GM19240 (cell line): ENCODE measurements around the gene MTHFD1L.
"Not testable (repeated sequence)": the region's sequence is repeated elsewhere in the genome, so short reads cannot be mapped to it uniquely, and the experiment has no call there.

Experiments
- DNase-seq: peaks from one replicate; pipeline ENCODE4 v3.0.0; 2011; ENCODE audit warnings: low spot score; ENCODE audit not compliant: insufficient read length

Gene MTHFD1L

DNA sequence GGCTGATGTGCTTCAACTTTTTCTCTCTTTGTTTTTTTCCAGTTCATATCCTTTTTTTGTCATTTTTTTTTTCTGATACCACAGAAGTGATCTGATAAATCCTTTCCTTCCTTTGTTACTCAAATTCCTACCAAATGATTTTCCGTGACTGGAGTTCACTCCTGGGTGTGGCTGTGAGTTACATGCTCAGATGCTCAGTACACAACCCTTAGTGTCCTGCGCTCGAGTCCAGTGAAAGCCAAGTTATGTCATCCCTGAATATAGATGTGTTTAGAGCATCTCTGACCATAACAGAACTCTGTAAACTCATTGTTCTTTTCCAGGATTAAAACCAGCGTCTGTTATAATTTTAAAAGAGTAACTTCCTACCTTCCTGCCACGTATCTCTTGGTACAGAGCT lies 227.1 kb downstream of the MTHFD1L start:
- no peak for DNase-seq

DNA sequence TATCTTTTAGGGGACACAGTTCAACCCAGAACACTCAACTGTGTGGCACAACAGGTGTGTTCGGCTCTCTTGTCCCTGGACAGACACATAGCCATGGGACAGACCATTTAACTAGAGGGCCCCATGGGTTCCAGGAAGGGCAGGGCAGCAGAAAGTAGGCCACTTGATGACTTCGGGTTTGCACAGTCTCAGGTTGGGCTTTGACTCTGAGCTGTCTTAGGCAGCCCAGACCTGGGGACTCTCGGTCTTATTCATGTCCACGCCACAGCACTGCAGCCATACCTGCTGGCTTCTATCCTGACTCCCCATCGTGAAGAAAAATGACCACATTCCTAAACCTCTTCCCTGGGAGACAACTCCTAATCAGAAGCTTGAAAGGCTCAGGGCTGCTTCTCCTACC lies 228.2 kb downstream of the MTHFD1L start:
- DNase-seq, result no peak

DNA sequence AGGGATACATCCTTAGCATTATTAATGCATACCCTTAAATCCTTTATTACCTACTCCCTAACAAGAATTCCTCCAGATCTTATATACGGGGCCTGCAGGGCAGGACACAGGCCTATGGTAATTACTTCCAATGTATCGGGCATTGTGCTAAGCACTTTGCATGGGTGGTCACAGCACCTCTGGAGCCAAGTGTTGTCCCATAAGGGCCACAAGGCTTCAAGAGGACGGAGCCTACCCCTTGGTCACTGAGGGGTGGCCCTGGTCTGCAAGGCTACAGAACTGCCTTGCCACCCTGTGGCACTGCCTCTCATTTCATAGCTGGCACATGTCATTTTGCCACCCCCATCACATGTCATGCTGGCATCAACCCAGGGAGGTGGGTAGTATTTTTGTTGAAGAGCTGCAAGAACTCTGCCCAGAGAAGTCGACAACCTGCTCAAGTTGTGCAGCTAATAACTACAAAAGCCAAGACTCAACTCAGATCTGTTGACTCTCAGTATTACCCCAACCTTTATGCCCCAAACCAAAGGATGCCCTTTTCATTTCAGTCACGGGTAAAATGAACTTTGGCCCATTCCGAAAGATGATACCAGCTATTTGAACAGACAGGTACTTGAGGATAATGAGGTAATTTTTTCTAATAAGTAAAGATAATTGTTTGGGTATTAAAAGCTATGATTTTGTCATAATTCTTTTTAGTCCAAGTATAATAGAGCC lies 230.2 kb downstream of the MTHFD1L start:
- no peak for DNase-seq

DNA sequence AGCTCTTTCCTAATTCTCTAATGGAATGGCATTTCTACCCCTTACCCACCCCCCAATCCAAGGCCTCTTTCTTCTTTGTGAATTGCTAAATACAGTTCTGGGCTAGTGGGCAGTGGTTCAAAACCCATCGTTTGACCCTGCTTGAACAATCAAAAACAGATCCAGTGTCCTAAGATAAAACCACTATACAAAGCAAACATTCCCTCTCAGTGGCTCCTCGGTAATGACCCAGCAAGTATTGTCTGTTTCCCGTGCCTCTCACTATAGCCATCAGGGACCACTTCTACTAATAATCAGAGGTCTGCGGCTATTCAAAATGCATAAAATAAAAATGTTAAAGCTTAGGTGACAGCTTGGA lies 230.7 kb downstream of the MTHFD1L start:
- DNase-seq, result no peak

DNA sequence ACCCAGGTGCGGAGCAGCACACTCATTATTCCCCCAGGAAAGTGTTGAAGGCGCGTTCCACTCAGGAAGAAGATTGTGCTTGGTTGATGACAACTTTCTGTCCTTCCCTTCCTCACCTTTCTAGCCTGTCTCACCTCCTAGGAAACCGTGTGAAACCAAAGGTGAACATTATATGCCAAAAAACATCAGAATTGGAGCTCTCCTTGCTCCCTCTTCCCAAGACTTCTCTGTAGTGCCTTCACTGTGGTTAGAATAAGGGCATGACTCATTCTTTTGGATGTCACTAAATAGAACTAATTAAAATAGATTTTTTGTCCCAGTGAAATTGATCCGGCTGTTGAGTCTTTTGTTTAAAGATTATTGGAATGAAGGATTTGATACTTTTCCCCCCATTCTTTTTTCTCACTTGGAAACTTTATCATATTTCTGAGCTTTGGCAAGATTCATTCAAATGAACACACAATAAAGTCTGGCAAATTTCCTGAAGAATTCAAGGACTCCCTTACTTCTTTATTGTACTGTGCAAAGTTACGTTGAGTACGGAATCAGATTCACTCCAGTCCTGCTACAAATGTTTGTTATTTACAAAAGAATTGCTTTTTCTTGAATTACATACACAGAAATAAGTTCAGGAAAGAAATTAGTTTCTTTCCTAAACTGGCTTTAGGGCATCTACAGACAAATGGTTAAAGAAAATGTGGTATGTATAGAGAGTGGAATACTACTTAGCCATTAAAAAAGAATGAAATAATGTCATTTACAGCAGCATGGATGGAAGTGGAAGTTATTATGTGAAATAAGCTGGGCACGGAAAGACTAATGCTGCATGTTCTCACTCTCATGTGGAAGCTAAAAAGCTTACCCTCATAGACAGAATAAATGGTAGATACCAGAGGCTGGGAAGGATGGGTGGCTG lies 231.4 kb downstream of the MTHFD1L start:
- no peak for DNase-seq

GRCh38 chr6:151098166-151098565 lies 232.7 kb downstream of the MTHFD1L start:
- DNase-seq, result no peak

DNA sequence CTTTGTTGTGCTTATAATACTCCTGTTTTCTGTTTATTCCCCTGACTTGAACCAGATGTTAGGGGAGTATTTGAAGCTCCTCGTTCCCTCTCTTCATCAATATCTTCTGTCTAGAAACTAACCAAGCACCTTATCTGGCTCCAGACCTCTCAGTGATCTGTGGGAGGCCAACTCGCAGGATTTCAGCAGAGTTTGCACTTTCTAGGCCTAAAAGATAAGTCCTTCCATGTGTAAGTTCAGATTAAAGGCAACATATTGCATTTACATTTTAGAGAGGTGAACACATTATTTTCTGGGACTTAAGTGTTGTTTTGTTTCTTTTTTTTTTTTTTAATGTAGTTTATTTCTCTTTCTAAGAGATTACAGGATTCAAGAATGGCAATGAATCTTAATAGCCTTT lies 234.8 kb downstream of the MTHFD1L start:
- DNase-seq, result no peak

DNA sequence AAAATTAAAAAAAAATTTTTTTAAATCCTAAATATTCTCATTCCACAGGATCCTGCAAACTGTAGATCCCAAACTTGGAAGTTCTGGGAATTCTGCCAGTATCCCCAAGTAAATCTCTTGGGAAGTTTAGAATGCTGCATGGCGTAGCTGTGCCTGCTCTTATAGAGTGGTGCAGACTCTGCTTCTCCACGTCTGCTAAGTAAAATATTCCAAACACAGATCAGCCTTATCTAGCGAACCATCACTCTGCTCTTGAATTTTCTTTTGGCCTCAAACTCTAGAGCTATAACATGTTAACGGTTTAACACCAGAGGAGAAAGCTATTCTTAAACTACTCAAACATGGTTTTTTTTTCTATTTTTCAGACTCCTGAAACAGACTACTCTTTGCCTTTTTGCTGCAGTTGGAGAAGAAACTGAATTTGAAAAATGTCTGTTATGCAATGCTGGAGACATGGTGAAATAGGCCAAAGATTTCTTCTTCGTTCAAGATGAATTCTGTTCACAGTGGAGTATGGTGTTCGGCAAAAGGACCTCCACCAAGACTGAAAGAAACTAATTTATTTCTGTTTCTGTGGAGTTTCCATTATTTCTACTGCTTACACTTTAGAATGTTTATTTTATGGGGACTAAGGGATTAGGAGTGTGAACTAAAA lies 235.8 kb downstream of the MTHFD1L start:
- DNase-seq, result no peak

DNA sequence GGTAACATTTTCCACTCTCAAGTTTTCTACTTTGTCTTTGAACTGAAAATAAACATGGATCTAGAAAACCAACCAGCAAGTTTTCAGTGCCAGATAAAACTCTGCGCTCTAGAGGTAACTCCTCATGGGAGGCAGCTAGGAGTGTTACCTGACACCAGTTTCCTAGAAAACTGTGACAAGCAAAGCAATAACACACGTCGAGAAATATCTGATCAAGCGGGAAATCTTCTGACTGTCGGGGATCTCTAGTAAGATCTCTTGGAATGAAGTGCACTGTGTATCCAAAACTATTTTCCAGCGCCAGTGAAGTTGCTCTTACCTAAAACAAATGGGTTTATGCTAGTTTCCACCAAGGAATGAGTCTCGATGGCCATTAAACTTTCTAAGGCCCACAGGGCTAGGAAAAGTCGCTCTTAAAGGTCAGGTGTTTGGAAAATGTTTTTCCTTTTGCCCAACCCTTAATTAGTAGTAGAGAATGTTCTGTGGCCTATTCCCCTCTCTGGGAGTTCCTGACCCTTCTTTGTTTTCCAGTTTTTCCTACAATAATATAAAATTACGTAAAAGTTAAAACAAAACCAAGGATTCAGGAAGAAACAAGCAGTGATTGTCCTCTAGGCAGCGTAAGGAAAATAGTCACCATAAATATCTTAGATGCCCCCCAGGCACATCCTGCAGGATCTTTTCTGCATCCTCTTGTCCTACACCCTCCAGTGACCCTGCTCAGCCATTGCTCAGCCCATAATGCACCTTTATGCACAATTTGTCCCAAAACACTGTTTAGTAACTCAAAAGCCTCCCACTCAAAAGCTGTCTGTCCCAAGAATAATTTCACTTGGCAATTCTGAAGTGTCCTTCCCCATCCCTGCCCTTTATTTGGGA lies 236.6 kb downstream of the MTHFD1L start:
- DNase-seq, result no peak

GRCh38 chr6:151103266-151103665 lies 237.8 kb downstream of the MTHFD1L start:
- no peak for DNase-seq

GRCh38 chr6:151107897-151108427 lies 242.5 kb downstream of the MTHFD1L start:
- DNase-seq, result no peak

DNA sequence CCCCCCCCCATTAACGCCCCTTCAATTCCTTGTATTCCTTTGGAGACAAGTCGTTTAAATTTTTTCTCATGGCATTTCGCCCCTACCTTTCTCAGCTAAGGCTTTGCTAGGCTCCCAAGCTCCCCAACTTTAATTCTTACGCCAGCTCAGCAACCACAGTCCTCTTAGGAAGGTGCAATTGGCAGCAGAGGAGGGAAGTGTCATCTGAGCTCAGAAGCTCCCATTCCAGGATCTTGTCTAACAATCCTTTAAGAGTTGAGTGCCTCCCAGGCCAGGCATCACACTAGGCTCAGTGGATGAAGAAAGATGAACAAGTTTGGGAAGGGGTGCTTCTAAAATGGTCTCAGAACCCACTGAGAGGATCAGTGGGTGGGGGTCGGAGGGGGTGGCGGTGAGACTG lies 243.0 kb downstream of the MTHFD1L start:
- DNase-seq, result no peak

GRCh38 chr6:151109361-151109760 lies 243.9 kb downstream of the MTHFD1L start:
- no peak for DNase-seq

DNA sequence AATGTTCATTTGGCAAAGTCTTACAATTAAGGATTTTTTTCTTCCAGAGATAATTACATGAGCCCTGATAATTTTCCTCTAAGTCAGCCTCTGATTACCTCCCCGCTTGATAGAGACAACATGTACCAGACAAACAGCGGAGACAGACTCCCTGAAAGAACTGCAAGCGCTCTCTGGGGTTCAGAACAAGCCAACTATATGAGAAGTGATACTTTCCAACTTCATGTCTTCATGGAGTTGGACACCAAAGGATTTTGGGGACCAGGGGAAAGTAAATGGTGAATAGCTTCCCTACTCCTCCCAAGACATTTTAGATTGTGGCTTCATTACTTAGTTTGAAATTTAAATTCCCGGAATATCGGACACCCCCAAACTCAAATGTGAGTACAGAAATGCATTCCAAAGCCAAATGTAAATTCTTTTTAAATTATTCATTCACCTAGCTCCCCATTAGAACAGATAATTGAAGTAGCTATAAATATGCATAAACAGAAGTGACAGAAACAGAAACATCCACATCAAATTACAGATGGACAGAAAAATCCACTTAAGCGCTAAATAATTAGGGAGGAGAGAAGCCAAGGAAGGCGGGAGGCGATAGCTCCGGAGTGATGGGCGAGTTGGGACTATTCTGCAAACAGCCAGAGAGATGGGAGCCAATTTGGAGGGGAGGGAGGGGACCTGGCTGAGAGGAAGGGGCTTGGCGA lies 244.5 kb downstream of the MTHFD1L start:
- no peak for DNase-seq

GRCh38 chr6:151110576-151110905 lies 245.0 kb downstream of the MTHFD1L start:
- no peak for DNase-seq

GRCh38 chr6:151111670-151112069 lies 246.2 kb downstream of the MTHFD1L start:
- DNase-seq, result no peak

- no peak for DNase-seq
Observed at GRCh38 chr6:151112130-151112529, 246.6 kb downstream of the MTHFD1L start.

DNA sequence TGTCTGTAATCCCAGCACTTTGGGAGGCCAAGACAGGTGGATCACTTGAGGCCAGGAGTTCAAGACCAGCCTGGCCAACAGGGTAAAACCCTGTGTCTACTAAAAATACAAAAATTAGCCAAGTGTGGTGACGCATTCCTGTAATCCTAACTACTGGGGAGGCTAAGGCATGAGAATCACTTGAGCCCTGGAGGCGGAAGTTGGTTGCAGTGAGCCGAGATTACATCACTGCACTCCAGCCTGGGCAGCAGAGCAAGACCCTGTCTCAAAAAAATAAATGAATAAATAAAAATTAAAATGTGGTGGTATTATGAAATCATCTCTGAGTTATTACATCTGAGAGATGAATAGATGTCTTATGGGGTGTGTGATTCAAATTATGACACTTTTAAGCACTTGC lies 247.4 kb downstream of the MTHFD1L start:
- DNase-seq, result not testable (repeated sequence)

- DNase-seq, result no peak
Observed at GRCh38 chr6:151113641-151114040, 248.1 kb downstream of the MTHFD1L start.

DNA sequence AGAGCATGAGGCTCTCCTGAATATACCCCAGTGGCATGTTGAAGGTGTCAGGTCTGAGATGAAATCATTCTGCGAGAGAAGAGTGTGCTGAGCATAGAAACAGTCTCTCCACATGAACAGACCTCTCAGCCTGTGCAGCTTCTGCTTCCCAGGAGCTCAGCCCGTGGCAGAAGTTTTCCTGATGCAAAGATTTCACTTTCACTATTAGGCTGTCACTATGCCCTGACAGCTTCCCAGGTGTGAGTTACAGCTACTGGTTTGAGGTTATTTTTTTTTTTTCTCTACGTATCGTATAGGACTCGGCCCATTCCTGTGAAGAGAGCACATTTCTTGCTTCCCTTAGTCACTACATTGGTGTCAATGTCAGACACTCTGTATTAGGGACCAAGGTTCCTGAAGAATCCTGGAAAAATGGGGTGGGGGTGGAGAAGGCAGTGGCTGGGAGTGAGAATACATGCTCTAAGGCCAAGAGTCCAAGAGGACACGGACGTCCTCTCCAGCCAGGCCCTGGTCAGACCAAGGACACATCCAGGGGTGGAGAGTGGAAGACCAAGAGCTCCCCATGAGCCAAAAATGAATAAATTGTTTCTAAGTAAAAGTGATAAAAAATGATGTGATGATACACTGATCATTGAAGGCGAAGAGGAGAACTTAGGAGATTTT lies 253.1 kb downstream of the MTHFD1L start:
- no peak for DNase-seq
